TTC549 (cell line): Measurements from ENCODE around the gene GALNT2.

ENCODE experiments used
- FAIRE-seq: peaks from 2 replicates; lab custom pipeline; 2012; peaks lifted over from hg19 to GRCh38; lab: Jason Lieb, UNC

GALNT2 gene

GRCh38 chr1:230147253-230148125 is 80.5 kb downstream of the GALNT2 start:
- FAIRE-seq: no peak

- no peak for FAIRE-seq
Measured at GRCh38 chr1:230148126-230148652, 81.2 kb downstream of the GALNT2 start.

- no peak for FAIRE-seq
Measured at GRCh38 chr1:230148768-230149469, 81.9 kb downstream of the GALNT2 start.

GRCh38 chr1:230149751-230150584 is 82.9 kb downstream of the GALNT2 start:
- no peak for FAIRE-seq

GRCh38 chr1:230150615-230151014 is 83.6 kb downstream of the GALNT2 start:
- no peak for FAIRE-seq

- no peak for FAIRE-seq
Measured at GRCh38 chr1:230151924-230152468, 85.0 kb downstream of the GALNT2 start.

GRCh38 chr1:230152999-230153398 is 86.0 kb downstream of the GALNT2 start:
- FAIRE-seq: no peak

GRCh38 chr1:230153641-230154296 is 86.7 kb downstream of the GALNT2 start:
- FAIRE-seq: no peak

GRCh38 chr1:230155021-230155420 is 88.0 kb downstream of the GALNT2 start:
- no peak for FAIRE-seq

GRCh38 chr1:230156068-230156467 is 89.0 kb downstream of the GALNT2 start:
- FAIRE-seq: no peak

GRCh38 chr1:230156536-230156935 is 89.5 kb downstream of the GALNT2 start:
- FAIRE-seq: no peak

GRCh38 chr1:230157420-230158390 is 90.7 kb downstream of the GALNT2 start:
- FAIRE-seq: no peak

GRCh38 chr1:230158415-230159291 is 91.6 kb downstream of the GALNT2 start:
- FAIRE-seq: no peak

- FAIRE-seq: no peak
Measured at GRCh38 chr1:230159580-230159979, 92.5 kb downstream of the GALNT2 start.

GRCh38 chr1:230160957-230161771 is 94.1 kb downstream of the GALNT2 start:
- FAIRE-seq: no peak

GRCh38 chr1:230163205-230163604 is 96.2 kb downstream of the GALNT2 start:
- no peak for FAIRE-seq

- FAIRE-seq: no peak
Measured at GRCh38 chr1:230163719-230164118, 96.7 kb downstream of the GALNT2 start.

GRCh38 chr1:230165536-230165935 is 98.5 kb downstream of the GALNT2 start:
- FAIRE-seq: no peak
